Fibroblast of lung (primary cell): ENCODE data around the gene LHFPL2. TPM values are rescaled to one million over a fixed set of nuclear protein-coding genes. Genes with fewer than 3 reads are reported as not detected.

Experiments used
- DNase-seq, 2 donors: peaks; one replicate each; pipeline versions ENCODE4 v3.0.0 to v3.0.0-alpha.2; 2010; ENCODE audit warnings: low read depth in 2 of 2
- H2AFZ ChIP-seq: 2 replicates; pipeline ENCODE4 v1.5.1; 2012; ENCODE audit warnings: low read length, control low read depth, inconsistent platforms
- H3K27ac ChIP-seq: 2 replicates; pipeline ENCODE4 v1.5.1; 2011; ENCODE audit warnings: low read length, control low read depth; ENCODE audit not compliant: insufficient read depth
- H3K27me3 ChIP-seq: 2 replicates; pipeline ENCODE4 v1.5.1; 2011; ENCODE audit warnings: mild to moderate bottlenecking, low read length; ENCODE audit not compliant: control insufficient read depth, insufficient read depth
- H3K36me3 ChIP-seq: 2 replicates; pipeline ENCODE4 v1.5.1; 2011; ENCODE audit warnings: low read length; ENCODE audit not compliant: control insufficient read depth, insufficient read depth
- H3K4me1 ChIP-seq: 2 replicates; pipeline ENCODE4 v1.5.1; 2011; ENCODE audit warnings: low read length; ENCODE audit not compliant: control insufficient read depth, insufficient read depth; ENCODE audit errors: extremely low read depth
- H3K4me2 ChIP-seq: 2 replicates; pipeline ENCODE4 v1.5.1; 2011; ENCODE audit warnings: low read length, control low read depth; ENCODE audit not compliant: insufficient read depth; ENCODE audit errors: extremely low read depth
- H3K4me3 ChIP-seq, 4 experiments: fragments of 200-600 bp in 1 of 4; sonication (generic) in 1 of 4; replicated peaks in 1 of 4; 2 replicates each; pipeline ENCODE4 v1.5.1; 2011 to 2016; ENCODE audit warnings: low read length in 4 of 4, low read depth in 3 of 4, mild to moderate bottlenecking in 3 of 4, control low read depth in 2 of 4, inconsistent platforms in 1 of 4, mixed read lengths in 1 of 4; ENCODE audit not compliant: insufficient read depth in 1 of 4; ENCODE audit errors: control extremely low read depth in 1 of 4
- H3K79me2 ChIP-seq: 2 replicates; pipeline ENCODE4 v1.5.1; 2012; ENCODE audit warnings: mild to moderate bottlenecking, low read length, inconsistent platforms; ENCODE audit not compliant: control insufficient read depth, insufficient read depth
- H3K9ac ChIP-seq: 2 replicates; pipeline ENCODE4 v1.5.1; 2011; ENCODE audit warnings: mild to moderate bottlenecking, low read length, control low read depth; ENCODE audit not compliant: insufficient read depth
- H3K9me3 ChIP-seq: 2 replicates; pipeline ENCODE4 v1.5.1; 2012; ENCODE audit warnings: low read depth, low read length; ENCODE audit not compliant: control insufficient read depth, insufficient read depth
- H4K20me1 ChIP-seq: 2 replicates; pipeline ENCODE4 v1.5.1; 2011; ENCODE audit warnings: low read length; ENCODE audit not compliant: control insufficient read depth, insufficient read depth; ENCODE audit errors: extremely low read depth
- EZH2 ChIP-seq: IDR thresholded peaks from 2 replicates; pipeline ENCODE4 v1.5.1; 2012; ENCODE audit warnings: low read length, control low read depth, mild to moderate bottlenecking; ENCODE audit errors: missing control alignments
- polyA plus RNA-seq, 2 donors: library from polyadenylated mRNA; depleted of rRNA in 1 of 2; stranded (reverse) in 1 of 2; unstranded in 1 of 2; fragments of >200 nt; gene quantifications; 2 replicates each; pipeline ENCODE4 v1.2.1, GENCODE V29; 2011 to 2012; ENCODE audit warnings: missing spikeins in 1 of 2
- total RNA-seq: library from RNA; depleted of rRNA; stranded (reverse); fragments of >200 nt; gene quantifications from 2 replicates; pipeline ENCODE4 v1.2.1, GENCODE V29; 2014
- TF ChIP-seq, protein P1 (sequence below), 2 donors: IDR thresholded peaks in 1 of 2; conservative IDR thresholded peaks in 1 of 2; 1 replicate in 1 of 2; 2 replicates in 1 of 2; pipeline ENCODE4 v1.5.1; 2011 to 2012; ENCODE audit warnings: low read length in 2 of 2, control low read depth in 1 of 2, inconsistent platforms in 1 of 2, low read depth in 1 of 2, mild to moderate bottlenecking in 1 of 2

LHFPL2 gene
- total and polyA plus RNA-seq, 2 donors (not counting 1 experiment from before 2014, with no cell fraction given): 13.7 to 51.4 TPM

DNA sequence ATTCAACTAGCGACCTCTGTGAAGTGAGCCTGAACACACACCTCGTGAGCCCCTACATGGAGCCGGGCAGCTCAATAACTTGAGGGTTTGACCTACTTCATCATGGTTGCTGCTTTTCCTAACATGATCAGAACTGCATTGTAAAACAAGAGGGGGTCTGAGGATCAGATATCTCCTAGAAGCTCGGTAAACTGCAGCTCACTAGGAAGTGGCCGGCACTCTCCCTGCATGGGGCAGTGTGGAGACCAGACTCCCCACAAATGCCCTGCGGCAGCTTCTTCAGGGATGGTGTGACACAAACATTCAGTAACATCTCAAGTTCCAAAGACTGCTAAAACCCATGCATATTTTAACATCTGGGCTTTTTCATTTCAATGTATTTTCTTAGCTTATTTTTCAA, 18.5 kb downstream of the LHFPL2 start:
- H3K27me3 ChIP-seq: no peaks in the 10 kb centered on the region
- no peak overlapping the region for H3K9ac ChIP-seq
- H3K79me2 ChIP-seq: peaks cover 11% of the 10 kb centered on the region
- H2AFZ ChIP-seq: no peak overlapping the region
- peaks cover 4% of the 10 kb centered on the region for H3K36me3 ChIP-seq
- no peak overlapping the region for H3K4me3 ChIP-seq
- H3K9me3 ChIP-seq: no peaks in the 10 kb centered on the region
- DNase-seq: no peak
- no peak for TF ChIP-seq EZH2
- TF ChIP-seq, protein P1, sequence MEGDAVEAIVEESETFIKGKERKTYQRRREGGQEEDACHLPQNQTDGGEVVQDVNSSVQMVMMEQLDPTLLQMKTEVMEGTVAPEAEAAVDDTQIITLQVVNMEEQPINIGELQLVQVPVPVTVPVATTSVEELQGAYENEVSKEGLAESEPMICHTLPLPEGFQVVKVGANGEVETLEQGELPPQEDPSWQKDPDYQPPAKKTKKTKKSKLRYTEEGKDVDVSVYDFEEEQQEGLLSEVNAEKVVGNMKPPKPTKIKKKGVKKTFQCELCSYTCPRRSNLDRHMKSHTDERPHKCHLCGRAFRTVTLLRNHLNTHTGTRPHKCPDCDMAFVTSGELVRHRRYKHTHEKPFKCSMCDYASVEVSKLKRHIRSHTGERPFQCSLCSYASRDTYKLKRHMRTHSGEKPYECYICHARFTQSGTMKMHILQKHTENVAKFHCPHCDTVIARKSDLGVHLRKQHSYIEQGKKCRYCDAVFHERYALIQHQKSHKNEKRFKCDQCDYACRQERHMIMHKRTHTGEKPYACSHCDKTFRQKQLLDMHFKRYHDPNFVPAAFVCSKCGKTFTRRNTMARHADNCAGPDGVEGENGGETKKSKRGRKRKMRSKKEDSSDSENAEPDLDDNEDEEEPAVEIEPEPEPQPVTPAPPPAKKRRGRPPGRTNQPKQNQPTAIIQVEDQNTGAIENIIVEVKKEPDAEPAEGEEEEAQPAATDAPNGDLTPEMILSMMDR (conservative IDR thresholded peaks at IDR 0.05 in 1 of 2, IDR thresholded peaks at IDR 0.05 in 1 of 2; ENCODE audit: low read depth in 1 of 2, low read length in 2 of 2): no peak
- H3K4me1 ChIP-seq: peaks cover 9% of the 10 kb centered on the region
- H4K20me1 ChIP-seq: no peaks in the 10 kb centered on the region
- H3K27ac ChIP-seq: no peak overlapping the region
- H3K4me2 ChIP-seq: no peak overlapping the region

DNA sequence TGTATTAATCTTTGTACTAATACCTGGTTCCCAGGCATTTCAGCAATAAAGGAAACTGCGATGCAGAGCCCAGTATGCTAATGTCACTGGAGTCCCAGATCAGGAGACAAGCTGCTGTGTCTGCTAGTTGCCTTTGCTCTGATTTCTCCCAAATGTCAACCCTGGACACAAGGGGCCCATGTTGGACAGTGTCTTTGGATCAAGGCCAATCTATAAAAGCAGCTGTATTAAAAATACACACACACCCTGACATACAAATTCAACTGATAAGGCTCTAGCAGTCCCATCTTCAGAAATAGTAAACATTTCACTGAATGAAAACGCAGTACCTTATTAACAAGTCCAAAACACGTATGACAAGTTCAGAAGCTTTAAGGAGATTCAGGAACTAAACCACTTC, 18.9 kb downstream of the LHFPL2 start:
- TF ChIP-seq, protein P1 (conservative IDR thresholded peaks at IDR 0.05 in 1 of 2, IDR thresholded peaks at IDR 0.05 in 1 of 2; ENCODE audit: low read depth in 1 of 2, low read length in 2 of 2): no peak
- no peak for TF ChIP-seq EZH2
- no peak for DNase-seq
- Histone ChIP-seq H3K9ac (no peak overlapping the region), H3K4me3 (no peak overlapping the region), H4K20me1 (no peaks in the 10 kb centered on the region), H2AFZ (no peak overlapping the region), H3K36me3 (peaks cover 4% of the 10 kb centered on the region), H3K4me1 (peaks cover 5% of the 10 kb centered on the region), H3K27ac (no peak overlapping the region), H3K79me2 (peaks cover 8% of the 10 kb centered on the region), H3K27me3 (no peaks in the 10 kb centered on the region), H3K9me3 (no peaks in the 10 kb centered on the region), H3K4me2 (no peak overlapping the region)

DNA sequence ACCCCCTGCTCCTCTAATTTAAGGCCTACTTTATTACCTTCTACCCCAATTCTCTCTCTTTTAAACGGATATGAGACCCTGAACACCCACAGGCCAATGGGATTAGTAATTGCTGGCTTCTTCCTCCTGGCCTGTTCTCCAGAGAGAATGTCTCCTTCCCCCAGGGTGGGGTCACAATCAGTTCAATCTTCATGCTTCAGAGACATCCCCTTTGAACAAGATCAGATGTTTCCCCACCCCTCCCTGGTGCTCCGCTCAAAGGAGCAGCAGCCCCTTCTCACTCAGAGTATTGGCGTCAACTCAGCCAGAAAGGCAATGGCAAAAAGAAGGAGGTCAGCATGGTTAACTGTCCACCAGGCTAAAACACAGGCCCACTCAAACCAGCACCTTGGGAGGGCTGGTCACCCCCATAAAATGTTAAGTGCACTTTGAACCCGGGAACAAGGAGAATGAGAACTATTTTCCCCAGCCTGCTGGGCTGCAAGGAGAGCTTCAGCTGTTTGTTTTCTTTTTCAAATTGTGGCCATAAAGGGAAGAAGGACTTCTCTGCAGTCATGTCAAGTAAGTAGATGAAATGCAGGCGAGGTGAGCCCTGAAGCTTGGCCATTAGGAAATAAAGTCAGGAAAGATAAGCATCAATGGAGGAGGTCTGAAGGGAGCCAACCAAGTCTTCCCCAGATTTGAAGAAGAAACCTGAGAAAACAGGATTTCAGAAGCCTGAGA, 20.1 kb downstream of the LHFPL2 start:
- Histone ChIP-seq H3K4me2 (no peak overlapping the region), H3K4me3 (no peak overlapping the region), H3K36me3 (peaks cover 4% of the 10 kb centered on the region), H3K4me1 (peaks cover 2% of the 10 kb centered on the region), H3K27ac (no peak overlapping the region), H2AFZ (no peak overlapping the region), H3K9ac (no peak overlapping the region), H4K20me1 (no peaks in the 10 kb centered on the region), H3K9me3 (no peaks in the 10 kb centered on the region), H3K27me3 (no peaks in the 10 kb centered on the region), H3K79me2 (peaks cover 2% of the 10 kb centered on the region)
- DNase-seq: peak in 1 of 2 donors; percentile 75
- TF ChIP-seq, protein P1 (conservative IDR thresholded peaks at IDR 0.05 in 1 of 2, IDR thresholded peaks at IDR 0.05 in 1 of 2; ENCODE audit: low read depth in 1 of 2, low read length in 2 of 2): no peak
- TF ChIP-seq EZH2: no peak
